Activated CD8-positive, alpha-beta T cell treated with anti-CD3 and anti-CD28 coated beads for 36 hours (primary cell): Measurements from ENCODE around the gene SGSH. TPM values are rescaled to one million over a fixed set of nuclear protein-coding genes. Genes with fewer than 3 reads are reported as not detected.

Source experiments
- ATAC-seq: fragments of 200-7000 bp; cut with Tn5 transposase; one replicate; pipeline ENCODE4 v1.10.0; 2021; ENCODE audit warnings: mild to moderate bottlenecking, moderate library complexity
- CTCF ChIA-PET: fragments of 350-600 bp; sonication (Branson Sonifier 250); formaldehyde crosslinking; loops from one replicate; lab custom pipeline; 2021; ENCODE audit warnings: antibody characterized with exemption; lab: Charles Lee
- POLR2A ChIA-PET: fragments of 350-600 bp; sonication (Branson Sonifier 250); formaldehyde crosslinking; loops from one replicate; lab custom pipeline; 2021; ENCODE audit warnings: antibody characterized with exemption; lab: Charles Lee
- DNase-seq: peaks from one replicate; pipeline ENCODE4 v3.0.0-alpha.2; 2020
- H3K27ac Mint-ChIP-seq: one replicate; pipeline ENCODE4 v1.8.0; 2021; ENCODE audit warnings: mild to moderate bottlenecking, mixed read lengths
- H3K27me3 Mint-ChIP-seq: one replicate; pipeline ENCODE4 v1.8.0; 2021; ENCODE audit warnings: mixed read lengths
- H3K36me3 Mint-ChIP-seq: one replicate; pipeline ENCODE4 v1.8.0; 2021; ENCODE audit warnings: low read depth, mixed read lengths
- H3K4me1 Mint-ChIP-seq: one replicate; pipeline ENCODE4 v1.8.0; 2021; ENCODE audit warnings: low read depth, mixed read lengths
- H3K4me3 Mint-ChIP-seq: one replicate; pipeline ENCODE4 v1.8.0; 2021; ENCODE audit warnings: mild to moderate bottlenecking, moderate library complexity, mixed read lengths
- H3K9me3 Mint-ChIP-seq: one replicate; pipeline ENCODE4 v1.8.0; 2021; ENCODE audit warnings: mixed read lengths
- CTCF ChIP-seq: fragments of 200-600 bp; IDR thresholded peaks from one replicate; pipeline ENCODE4 v1.8.0; 2022; ENCODE audit warnings: antibody characterized with exemption, mild to moderate bottlenecking
- intact Hi-C: fragments of 100-400 bp; cut with micrococcal nuclease; formaldehyde crosslinking; loops from one replicate; pipeline ENCODE4 v1.10.0; 2022
- total RNA-seq, 2 experiments: library from RNA; stranded (reverse); gene quantifications; one replicate each; pipeline ENCODE4 v1.2.3, GENCODE V29; 2021

SGSH gene
- total RNA-seq, 2 experiments from 2014 or later = 7.8 to 8.3 TPM

- Mint-ChIP-seq H3K36me3 (no peaks in the 10 kb centered on the region), H3K27me3 (no peaks in the 10 kb centered on the region), H3K9me3 (no peaks in the 10 kb centered on the region), H3K4me1 (peaks cover 9% of the 10 kb centered on the region), H3K27ac (no peak overlapping the region), H3K4me3 (no peak overlapping the region)
- TF ChIP-seq CTCF = no peak
- no peak for ATAC-seq
- intact Hi-C loops = no loop called here
- DNase-seq = no peak
- ChIA-PET POLR2A (no interaction called here), CTCF (no interaction called here)
Measured at GRCh38 chr17:80248001-80248893, 28.1 kb upstream of the SGSH start.

DNA sequence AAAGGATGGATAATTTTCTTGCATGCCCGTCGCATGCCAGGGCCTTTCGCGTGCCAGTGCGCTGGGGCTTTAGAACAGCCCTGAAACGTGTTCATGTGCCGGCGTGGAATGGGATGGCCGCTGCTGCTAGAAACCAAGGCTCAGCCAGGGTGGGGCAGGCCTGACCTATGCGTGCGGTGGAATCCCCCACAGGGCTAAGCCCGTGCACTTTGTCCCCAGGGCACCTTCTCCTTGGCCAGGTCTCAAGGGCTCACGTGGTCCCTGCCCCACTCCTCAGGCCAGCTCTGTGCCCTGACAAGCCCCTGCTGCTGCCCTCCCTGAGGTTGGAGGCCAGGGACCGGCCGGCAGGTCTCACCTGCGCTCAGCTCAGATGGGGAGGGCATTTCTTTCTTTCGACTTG lies 27.4 kb upstream of the SGSH start:
- ChIA-PET POLR2A (no interaction called here), CTCF (no interaction called here)
- H3K4me3 Mint-ChIP-seq = no peak overlapping the region
- DNase-seq (no peak), ATAC-seq (no peak)
- H3K4me1 Mint-ChIP-seq = peaks cover 2% of the 10 kb centered on the region
- intact Hi-C loops = no loop called here
- H3K36me3 Mint-ChIP-seq = no peaks in the 10 kb centered on the region
- H3K9me3 Mint-ChIP-seq = no peaks in the 10 kb centered on the region
- no peak for TF ChIP-seq CTCF
- no peaks in the 10 kb centered on the region for H3K27me3 Mint-ChIP-seq
- no peak overlapping the region for H3K27ac Mint-ChIP-seq

- Mint-ChIP-seq H3K27me3 (no peaks in the 10 kb centered on the region), H3K4me3 (no peak overlapping the region), H3K36me3 (no peaks in the 10 kb centered on the region), H3K9me3 (no peaks in the 10 kb centered on the region), H3K4me1 (peaks cover under 1% of the 10 kb centered on the region), H3K27ac (no peak overlapping the region)
- intact Hi-C loops = no loop called here
- ChIA-PET POLR2A (no interaction called here), CTCF (no interaction called here)
- DNase-seq (no peak), ATAC-seq (no peak)
- no peak for TF ChIP-seq CTCF
Measured at GRCh38 chr17:80246726-80247125, 26.6 kb upstream of the SGSH start.

DNA sequence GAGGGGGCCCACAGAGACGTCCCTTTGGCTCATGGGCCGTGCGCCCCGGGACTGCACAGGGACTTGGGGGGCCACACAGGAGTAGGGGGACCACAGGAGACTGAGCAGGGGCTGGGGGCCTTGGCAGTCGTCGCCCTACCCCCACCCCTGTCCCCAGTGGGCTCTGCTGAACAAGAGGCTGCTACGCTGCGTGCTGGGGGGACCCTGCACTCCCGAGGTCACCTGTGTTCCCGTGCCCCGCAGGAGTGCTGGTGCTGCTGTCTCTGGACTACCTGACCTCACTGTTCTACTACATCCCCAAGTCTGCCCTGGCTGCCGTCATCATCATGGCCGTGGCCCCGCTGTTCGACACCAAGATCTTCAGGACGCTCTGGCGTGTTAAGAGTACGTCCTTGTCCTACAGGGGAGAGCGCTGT lies 26.1 kb upstream of the SGSH start:
- Mint-ChIP-seq H3K36me3 (no peaks in the 10 kb centered on the region), H3K4me1 (no peaks in the 10 kb centered on the region), H3K4me3 (no peak overlapping the region), H3K9me3 (no peaks in the 10 kb centered on the region), H3K27me3 (no peaks in the 10 kb centered on the region), H3K27ac (no peak overlapping the region)
- POLR2A ChIA-PET = interaction anchor here (1.0 kb wide), 2 partner anchors 9 to 28 kb away, joined by 3 read pairs; no protein-coding TSS in a partner anchor
- DNase-seq (no peak), ATAC-seq (no peak)
- intact Hi-C loops = no loop called here
- no peak for TF ChIP-seq CTCF
- CTCF ChIA-PET = no interaction called here

DNA sequence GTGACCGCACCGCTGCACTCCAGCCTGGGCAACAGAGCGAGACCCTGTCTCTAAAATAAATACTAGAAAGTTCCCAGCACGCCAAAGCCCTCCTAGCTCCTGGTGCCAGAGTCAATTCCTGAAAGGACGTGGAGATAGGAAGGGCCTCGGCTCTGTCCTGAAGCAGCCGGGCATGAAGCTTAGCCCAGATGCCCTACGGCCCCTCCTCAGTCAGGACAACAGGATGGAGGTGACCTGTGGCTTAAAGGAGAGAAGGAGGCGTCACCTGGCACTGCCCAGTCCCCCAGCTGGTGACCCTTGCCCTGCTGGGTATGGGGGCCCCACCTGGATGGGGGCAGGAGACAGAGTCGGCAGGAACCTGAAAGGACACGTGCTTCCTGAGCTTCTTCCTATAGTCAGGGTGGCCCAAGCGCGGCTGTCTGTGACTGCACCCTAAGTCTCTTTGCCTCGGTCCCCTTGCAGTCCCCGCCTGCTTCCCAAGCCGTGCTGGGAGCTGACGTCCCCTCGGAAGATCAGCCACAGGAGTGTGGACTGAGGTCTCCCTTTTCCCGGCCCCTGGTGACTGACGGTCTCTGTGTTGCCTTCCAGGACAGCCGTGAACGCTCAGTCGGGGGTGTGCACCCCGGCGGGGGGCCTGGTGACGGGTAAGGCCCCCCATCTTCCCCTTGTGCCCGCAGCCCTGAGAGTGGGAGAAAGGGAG lies 25.6 kb upstream of the SGSH start:
- H3K36me3 Mint-ChIP-seq = no peaks in the 10 kb centered on the region
- CTCF ChIA-PET = no interaction called here

More for the DNA sequence above, 25.6 kb upstream of the SGSH start:
- no peaks in the 10 kb centered on the region for H3K4me1 Mint-ChIP-seq
- H3K9me3 Mint-ChIP-seq = no peaks in the 10 kb centered on the region
- intact Hi-C loops = no loop called here
- DNase-seq = no peak
- H3K4me3 Mint-ChIP-seq = no peak overlapping the region
- no peak for ATAC-seq
- H3K27me3 Mint-ChIP-seq = no peaks in the 10 kb centered on the region
- no peak for TF ChIP-seq CTCF
- no peak overlapping the region for H3K27ac Mint-ChIP-seq
- POLR2A ChIA-PET = interaction anchor here (1.0 kb wide), 2 partner anchors 9 to 27 kb away, joined by 3 read pairs; no protein-coding TSS in a partner anchor
